ENCODE measurements around the gene CCDC102B.

DNA sequence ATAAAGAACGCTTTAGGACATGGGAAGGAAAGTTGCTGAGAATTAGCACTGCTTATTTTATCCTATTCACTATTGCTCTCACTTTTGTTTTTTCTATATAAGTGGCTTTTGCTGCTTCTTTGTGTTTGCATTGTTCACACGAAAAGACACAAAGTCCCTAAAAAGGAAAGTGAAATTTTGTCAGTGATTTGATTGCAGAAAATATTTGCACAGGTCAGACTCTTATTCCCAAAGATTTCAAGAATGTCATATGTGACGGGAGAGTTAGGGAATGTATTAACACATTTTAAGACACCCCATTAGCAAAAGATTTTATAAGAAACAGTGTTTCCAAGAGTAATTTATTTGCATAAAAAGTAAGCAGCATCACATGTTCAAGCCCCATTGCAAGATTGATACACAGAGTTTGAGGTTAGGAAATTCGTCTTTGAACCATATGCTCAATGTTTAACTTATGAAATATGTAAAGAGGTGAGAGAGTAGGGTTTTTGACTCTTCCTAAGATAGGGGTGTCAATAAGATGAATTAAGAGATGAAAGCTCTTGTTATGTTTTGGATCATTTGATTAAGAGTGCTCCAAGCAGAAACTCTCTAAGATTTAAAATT is 57.0 kb downstream of the CCDC102B start:
- TF ChIP-seq CTCF (IDR thresholded peaks at IDR 0.05) (no peak), POLR2A (IDR thresholded peaks at IDR 0.05) (no peak)

All from testis (tissue), 2 donors.